ENCODE results near the gene TMEM63B. TPM values are rescaled to one million over a fixed set of nuclear protein-coding genes. Genes with fewer than 3 reads are reported as not detected.

Gene TMEM63B
- total RNA-seq, 1 donor from 2014 or later = 59.3 TPM

GRCh38 chr6:44147256-44147655 lies 19.9 kb downstream of the TMEM63B start:
- no peak for DNase-seq (ENCODE audit: low read depth)
- Histone ChIP-seq H3K4me3 (ENCODE audit: low read depth, low read length) (no peak overlapping the region), H3K27me3 (ENCODE audit: control insufficient read depth, insufficient read depth, low read length) (no peaks in the 10 kb centered on the region), H3K36me3 (ENCODE audit: control insufficient read depth, insufficient read depth, low read length) (peaks cover 3% of the 10 kb centered on the region)
- no peak for TF ChIP-seq CTCF (IDR thresholded peaks at IDR 0.05; ENCODE audit: insufficient read depth, low read length, poor library complexity, severe bottlenecking)

GRCh38 chr6:44148306-44148705 lies 21.0 kb downstream of the TMEM63B start:
- no peak for TF ChIP-seq CTCF (IDR thresholded peaks at IDR 0.05; ENCODE audit: insufficient read depth, low read length, poor library complexity, severe bottlenecking)
- Histone ChIP-seq H3K27me3 (ENCODE audit: control insufficient read depth, insufficient read depth, low read length) (no peaks in the 10 kb centered on the region), H3K4me3 (ENCODE audit: low read depth, low read length) (no peak overlapping the region), H3K36me3 (ENCODE audit: control insufficient read depth, insufficient read depth, low read length) (peaks cover 3% of the 10 kb centered on the region)
- no peak for DNase-seq (ENCODE audit: low read depth)

GRCh38 chr6:44149369-44150012 lies 22.1 kb downstream of the TMEM63B start:
- H3K36me3 ChIP-seq (ENCODE audit: control insufficient read depth, insufficient read depth, low read length) = peaks cover 3% of the 10 kb centered on the region

GRCh38 chr6:44150317-44150917 lies 23.1 kb downstream of the TMEM63B start:
- H3K4me3 ChIP-seq (ENCODE audit: low read depth, low read length) = no peak overlapping the region

More at GRCh38 chr6:44149369-44150012, 22.1 kb downstream of the TMEM63B start:
- DNase-seq (ENCODE audit: low read depth) = no peak
- H3K27me3 ChIP-seq (ENCODE audit: control insufficient read depth, insufficient read depth, low read length) = no peaks in the 10 kb centered on the region
- TF ChIP-seq CTCF (IDR thresholded peaks at IDR 0.05; ENCODE audit: insufficient read depth, low read length, poor library complexity, severe bottlenecking) = no peak
- H3K4me3 ChIP-seq (ENCODE audit: low read depth, low read length) = no peak overlapping the region

DNA sequence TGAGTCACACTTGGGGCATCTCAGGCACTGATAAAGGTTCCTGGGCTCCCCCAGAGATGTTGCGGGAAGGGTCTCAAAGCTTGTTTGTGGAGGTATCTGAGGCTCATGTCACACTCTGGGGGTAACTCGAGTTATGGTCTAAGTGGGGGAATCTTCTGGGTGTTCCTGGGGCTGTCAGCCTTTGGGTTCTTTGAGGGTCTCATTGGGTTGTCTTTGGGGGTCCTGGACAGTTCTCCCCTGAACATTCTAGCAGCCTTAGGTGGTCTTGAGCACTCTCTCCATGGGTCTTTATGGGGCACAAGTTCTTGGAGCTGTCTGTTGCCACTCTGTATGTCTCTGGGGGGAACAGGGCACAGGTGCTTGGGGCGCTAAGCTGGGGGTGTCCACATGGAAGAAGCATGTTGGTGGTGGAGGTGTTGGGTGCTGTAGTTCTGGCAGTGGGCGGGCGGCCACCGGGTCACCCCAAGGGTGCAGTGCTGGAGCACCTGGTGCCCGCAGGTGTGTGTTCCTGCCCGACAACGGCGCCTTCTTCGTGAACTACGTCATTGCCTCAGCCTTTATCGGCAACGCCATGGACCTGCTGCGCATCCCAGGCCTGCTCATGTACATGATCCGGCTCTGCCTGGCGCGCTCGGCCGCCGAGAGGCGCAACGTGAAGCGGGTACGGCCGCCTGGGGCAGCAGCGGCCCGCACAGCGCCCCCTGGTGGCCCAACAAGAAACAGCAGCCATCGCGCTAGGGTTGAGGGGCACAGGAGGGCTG lies 24.2 kb downstream of the TMEM63B start:
- peak; percentile 90 for TF ChIP-seq CTCF (IDR thresholded peaks at IDR 0.05; ENCODE audit: insufficient read depth, low read length, poor library complexity, severe bottlenecking)
- DNase-seq (ENCODE audit: low read depth) = no peak
- H3K27me3 ChIP-seq (ENCODE audit: control insufficient read depth, insufficient read depth, low read length) = no peaks in the 10 kb centered on the region
- no peak overlapping the region for H3K4me3 ChIP-seq (ENCODE audit: low read depth, low read length)
- H3K36me3 ChIP-seq (ENCODE audit: control insufficient read depth, insufficient read depth, low read length) = peaks cover 1% of the 10 kb centered on the region

More at GRCh38 chr6:44150317-44150917, 23.1 kb downstream of the TMEM63B start:
- H3K27me3 ChIP-seq (ENCODE audit: control insufficient read depth, insufficient read depth, low read length) = no peaks in the 10 kb centered on the region
- H3K36me3 ChIP-seq (ENCODE audit: control insufficient read depth, insufficient read depth, low read length) = peaks cover 3% of the 10 kb centered on the region
- TF ChIP-seq CTCF (IDR thresholded peaks at IDR 0.05; ENCODE audit: insufficient read depth, low read length, poor library complexity, severe bottlenecking) = no peak
- no peak for DNase-seq (ENCODE audit: low read depth)

Measured in kidney epithelial cell (primary cell).